OCI-LY3 (cell line): ENCODE data around the gene MCRIP2.

ENCODE experiments used
- CTCF ChIP-seq: fragments of 200-600, 300-600 bp; sonication (generic); IDR thresholded peaks from 2 replicates; pipeline ENCODE4 v1.5.1; 2014; ENCODE audit warnings: antibody characterized with exemption, low read length, low read depth
- EZH2phosphoT487 ChIP-seq: fragments of 200-600 bp; shearing (Covaris generic); IDR thresholded peaks from 2 replicates; pipeline ENCODE4 v1.6.1; 2018; ENCODE audit warnings: antibody characterized with exemption, mixed run types, low read depth

- TF ChIP-seq CTCF, result peak; percentile 73
- no peak for TF ChIP-seq EZH2phosphoT487
These were observed 6.6 kb downstream of the MCRIP2 start for GRCh38 chr16:648071-648780.
